Activated CD4-positive, alpha-beta T cell treated with anti-CD3 and anti-CD28 coated beads, Interleukin-2, amount 50 U/mL, for 4 hours (primary cell): ENCODE results near the gene KIF2C.
"Not testable (repeated sequence)": the region's sequence is repeated elsewhere in the genome, so short reads cannot be mapped to it uniquely, and the experiment has no call there.

Source experiments
- DNase-seq, 2 experiments: peaks; one replicate each; pipeline ENCODE4 v3.0.0-alpha.2; 2020

KIF2C gene

DNA sequence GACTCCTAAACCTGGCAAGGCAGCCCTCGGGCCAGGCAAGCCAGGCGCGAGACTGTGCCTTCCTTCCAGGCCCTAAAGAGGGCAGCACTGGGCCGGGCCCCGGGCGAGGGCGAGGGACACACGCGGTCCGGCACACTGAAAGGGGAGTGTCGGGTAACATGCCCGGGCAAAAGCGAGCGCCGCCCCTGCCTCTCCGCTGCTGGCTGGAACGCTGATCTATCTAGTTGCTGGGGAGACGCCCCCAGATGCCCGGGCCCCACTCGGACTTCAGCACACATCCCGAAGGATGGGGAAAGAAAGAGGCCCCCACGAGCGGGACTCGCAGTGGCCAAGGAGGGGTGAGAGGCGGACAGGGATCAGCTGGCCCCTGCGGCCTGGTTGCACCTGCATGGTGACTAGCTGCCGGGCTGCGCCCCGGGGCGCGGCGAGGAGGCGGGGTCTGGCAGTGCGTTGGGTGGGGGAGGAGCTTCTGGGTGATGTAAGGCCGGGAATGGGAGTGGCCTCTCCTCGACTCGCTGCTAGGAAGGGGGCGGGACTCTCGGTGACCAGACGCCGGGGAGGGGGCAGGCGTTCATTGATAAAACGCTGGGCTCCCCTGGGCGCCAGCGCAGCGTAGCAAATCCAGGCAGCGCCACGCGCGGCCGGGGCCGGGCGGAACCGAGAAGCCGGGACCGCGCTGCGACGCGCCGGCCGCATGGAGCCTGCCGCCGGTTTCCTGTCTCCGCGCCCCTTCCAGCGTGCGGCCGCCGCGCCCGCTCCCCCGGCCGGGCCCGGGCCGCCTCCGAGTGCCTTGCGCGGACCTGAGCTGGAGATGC, 60.3 kb downstream of the KIF2C start, which contains the start of gene PLK3:
Gene PLK3 (plus strand): TSS at position 608 of the 815 bp plus-strand sequence. CDS start 87 bp downstream, at position 695.
- peak; percentile 98 for DNase-seq

DNA sequence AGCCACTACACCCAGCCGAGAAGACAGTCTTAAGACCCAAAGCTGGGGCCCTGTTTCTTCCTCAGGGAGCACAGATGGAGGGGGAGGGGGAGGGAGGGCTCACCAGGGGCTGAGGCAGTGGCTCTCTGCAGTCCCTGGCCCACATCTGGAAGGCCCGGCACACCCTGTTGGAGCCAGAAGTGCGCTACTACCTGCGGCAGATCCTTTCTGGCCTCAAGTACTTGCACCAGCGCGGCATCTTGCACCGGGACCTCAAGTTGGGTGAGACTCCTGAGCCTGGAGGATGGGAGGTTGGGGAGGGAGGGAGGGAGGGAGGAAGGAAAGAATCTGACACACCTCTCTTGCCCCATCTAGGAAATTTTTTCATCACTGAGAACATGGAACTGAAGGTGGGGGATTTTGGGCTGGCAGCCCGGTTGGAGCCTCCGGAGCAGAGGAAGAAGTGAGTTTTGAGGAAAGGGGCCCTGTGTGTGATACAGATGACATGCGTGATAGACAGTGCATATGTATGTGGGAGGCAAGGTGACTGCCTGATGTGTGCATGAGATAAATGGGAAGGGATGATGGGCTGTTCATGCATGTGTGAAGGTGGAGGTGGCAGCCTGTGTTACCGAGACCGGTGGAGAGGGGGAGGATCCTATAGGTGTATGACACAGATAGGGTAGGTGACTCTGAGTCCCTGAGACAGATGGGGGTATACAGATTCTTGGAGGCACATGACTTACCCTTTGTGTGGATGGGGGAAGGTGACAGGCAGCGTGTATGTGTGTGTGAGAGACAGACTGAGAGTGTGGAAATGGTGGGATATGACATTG, 62.1 kb downstream of the KIF2C start:
- DNase-seq, result peak in 1 of 2 experiments; percentile 39

DNA sequence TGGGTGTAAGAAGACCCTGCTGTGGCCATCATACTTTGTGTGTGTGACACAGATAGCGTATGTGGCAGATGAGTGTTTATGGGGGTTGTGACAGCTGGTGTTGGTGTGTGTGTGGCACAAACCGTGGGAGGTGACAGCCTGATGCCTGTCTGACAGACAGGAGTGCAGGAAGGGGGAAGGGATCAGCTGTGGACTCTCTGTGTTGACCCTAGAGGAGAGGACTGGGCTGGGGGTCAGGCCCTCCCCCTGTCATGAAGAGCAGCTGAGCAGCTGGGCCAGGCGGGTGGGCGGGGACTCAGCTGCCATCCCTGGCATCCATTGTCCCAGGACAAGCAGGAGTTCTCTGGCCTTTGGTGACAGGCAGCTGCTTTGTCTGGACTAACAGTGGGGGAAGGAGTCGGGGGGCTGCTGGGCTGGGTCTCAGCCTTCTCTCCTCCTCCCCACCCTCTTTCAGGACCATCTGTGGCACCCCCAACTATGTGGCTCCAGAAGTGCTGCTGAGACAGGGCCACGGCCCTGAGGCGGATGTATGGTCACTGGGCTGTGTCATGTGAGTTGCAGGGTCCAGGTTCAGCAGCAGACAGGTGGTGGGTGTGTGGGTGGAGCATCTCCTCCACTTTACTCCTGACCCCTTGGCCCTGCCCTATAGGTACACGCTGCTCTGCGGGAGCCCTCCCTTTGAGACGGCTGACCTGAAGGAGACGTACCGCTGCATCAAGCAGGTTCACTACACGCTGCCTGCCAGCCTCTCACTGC, 62.8 kb downstream of the KIF2C start:
- DNase-seq, result no peak

DNA sequence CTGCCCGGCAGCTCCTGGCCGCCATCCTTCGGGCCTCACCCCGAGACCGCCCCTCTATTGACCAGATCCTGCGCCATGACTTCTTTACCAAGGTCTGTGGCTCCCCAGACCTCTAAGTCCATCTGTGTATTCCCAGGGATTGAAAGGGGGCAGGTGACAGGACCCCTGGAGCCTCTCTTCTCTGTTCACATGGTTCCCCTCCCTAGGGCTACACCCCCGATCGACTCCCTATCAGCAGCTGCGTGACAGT, 63.4 kb downstream of the KIF2C start:
- no peak for DNase-seq

DNA sequence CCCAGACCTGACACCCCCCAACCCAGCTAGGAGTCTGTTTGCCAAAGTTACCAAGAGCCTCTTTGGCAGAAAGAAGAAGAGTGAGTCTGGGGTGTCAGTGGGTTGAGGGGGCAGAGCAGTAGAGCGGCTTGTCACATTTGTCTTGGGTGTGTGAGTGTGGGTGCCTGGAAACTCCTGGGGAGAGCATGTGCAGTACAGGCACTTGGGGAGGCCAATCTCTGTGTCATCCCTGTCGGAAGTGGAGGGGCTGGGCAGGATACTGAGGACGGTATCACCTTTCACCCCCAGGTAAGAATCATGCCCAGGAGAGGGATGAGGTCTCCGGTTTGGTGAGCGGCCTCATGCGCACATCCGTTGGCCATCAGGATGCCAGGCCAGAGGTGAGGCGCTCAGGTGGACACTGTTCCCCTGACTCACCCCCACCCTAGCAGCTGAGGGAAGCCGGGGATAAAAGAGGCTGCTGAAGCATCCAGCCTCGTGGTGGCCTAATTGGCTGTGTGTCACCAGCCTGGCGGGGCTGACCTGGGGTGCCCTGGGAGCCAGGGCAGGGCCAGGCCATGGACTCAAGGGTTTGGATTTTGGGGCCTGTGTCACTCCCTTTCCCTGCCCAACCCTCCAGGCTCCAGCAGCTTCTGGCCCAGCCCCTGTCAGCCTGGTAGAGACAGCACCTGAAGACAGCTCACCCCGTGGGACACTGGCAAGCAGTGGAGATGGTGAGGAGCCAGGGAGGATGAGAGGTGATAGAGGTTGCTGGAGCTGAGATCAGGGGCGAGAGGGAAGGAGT, 63.9 kb downstream of the KIF2C start:
- no peak for DNase-seq

DNA sequence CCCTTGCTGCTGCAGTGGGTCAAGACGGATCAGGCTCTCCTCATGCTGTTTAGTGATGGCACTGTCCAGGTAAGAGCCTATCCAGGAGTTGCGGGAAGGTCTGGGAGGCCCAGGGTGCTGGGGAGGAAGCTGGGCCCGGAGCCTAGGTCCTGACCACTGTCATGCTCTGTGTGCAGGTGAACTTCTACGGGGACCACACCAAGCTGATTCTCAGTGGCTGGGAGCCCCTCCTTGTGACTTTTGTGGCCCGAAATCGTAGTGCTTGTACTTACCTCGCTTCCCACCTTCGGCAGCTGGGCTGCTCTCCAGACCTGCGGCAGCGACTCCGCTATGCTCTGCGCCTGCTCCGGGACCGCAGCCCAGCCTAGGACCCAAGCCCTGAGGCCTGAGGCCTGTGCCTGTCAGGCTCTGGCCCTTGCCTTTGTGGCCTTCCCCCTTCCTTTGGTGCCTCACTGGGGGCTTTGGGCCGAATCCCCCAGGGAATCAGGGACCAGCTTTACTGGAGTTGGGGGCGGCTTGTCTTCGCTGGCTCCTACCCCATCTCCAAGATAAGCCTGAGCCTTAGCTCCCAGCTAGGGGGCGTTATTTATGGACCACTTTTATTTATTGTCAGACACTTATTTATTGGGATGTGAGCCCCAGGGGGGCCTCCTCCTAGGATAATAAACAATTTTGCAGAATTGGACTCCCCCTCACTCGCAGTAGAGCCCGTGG, 65.8 kb downstream of the KIF2C start:
- no peak for DNase-seq

DNA sequence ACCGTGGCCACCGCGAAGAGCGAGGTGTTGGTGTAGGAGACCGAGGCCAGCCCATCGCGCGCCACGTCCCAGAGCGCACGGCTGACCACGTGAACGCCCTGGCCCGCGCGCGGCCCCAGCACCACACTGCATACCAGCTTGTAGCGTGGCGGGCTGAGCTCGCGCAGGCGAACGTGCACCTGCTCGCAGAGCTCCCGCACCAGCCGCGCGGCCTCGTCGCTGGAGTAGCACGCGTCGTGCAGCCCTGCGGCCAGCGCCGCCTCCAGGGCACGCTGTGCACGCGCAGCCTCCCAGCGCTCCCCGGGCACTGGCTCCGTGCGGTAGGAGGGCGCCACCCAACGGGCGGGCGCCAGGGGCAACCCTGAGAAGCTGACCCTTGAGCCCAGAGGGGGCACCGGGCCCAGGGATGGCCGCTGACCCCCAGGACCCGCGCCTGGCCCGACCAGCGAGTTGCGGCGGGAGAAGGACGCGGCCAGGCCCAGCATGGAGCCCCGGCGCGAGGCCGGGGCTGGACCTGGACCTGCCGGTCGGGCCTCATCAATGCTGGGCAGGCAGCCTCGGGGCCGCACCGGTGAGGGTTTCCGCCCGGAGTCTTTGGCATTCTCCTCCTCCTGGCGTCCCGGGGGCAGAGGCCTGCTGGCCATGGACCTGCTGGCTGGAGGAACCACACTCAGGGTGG, 66.5 kb downstream of the KIF2C start:
- DNase-seq, result no peak

DNA sequence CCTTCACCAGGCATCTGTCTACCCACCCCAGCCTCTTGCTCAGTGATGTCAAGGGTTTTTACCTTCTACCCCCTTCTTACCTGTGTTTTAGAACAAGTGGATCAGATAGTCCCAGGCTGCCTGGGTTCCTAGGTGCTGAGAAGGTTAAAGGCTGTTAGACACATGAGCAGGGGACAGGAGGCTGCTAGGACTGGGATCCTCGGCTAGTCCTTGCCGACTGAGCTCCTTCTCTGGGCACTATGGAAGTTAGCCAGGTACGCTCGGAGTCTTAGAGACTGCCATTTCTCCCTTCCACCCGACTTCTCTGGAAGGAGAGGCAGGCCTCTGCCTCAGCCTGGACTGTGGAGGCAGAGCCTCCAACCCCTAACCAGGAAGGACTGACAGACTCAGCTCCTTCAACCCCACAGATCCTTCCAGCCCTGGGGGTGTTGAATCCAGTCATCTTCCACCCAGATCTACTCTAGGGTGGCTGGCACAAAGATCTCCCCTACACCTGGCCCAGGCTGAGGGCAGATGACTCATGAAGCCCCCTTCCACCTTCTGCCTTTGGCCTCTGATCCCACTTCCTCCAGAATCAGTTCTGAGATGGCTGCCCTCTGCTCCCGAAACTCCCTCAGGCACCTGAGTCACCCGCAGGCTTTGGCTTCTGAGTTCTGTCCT, 67.2 kb downstream of the KIF2C start, which contains the start of gene DYNLT4:
Gene DYNLT4 (minus strand): TSS at position 648 of the 660 bp plus-strand sequence. CDS start 683 bp downstream, outside the sequence.
- no peak for DNase-seq

DNA sequence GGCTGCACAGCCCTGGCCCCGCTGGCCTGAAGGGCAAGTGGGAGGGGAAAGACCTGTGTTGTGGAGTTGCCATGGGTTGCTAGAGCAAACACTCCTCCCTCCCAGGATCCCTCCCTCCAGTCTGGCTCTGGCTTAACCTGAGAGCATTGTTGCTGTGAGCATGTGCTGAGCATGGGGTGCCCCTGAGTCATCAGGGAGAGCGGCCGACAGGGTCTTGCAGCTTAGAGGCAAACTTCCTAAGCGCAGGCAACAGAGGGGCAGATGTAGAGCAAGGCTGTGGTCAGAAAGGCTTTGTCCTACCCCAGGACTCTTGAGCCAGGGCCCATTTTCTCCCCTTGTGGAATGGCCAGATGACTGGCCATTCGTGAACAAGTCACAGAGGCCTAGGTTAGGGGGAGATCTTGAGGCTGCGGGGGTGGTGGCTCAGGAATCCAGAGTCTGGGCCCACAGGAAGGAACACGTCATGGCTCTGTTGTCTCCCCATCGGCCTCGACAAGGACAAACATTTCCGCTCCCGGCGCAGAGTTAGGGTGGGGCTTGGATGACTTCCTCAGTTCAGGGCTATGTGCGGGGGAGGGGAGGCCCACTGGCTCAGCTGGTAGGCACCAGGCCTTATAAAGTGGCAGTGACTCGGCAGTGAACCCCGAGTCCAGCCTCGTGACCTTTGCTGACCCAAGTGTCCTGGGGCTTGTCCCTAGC, 67.9 kb downstream of the KIF2C start:
- DNase-seq, result peak; percentile 87 to 88

DNA sequence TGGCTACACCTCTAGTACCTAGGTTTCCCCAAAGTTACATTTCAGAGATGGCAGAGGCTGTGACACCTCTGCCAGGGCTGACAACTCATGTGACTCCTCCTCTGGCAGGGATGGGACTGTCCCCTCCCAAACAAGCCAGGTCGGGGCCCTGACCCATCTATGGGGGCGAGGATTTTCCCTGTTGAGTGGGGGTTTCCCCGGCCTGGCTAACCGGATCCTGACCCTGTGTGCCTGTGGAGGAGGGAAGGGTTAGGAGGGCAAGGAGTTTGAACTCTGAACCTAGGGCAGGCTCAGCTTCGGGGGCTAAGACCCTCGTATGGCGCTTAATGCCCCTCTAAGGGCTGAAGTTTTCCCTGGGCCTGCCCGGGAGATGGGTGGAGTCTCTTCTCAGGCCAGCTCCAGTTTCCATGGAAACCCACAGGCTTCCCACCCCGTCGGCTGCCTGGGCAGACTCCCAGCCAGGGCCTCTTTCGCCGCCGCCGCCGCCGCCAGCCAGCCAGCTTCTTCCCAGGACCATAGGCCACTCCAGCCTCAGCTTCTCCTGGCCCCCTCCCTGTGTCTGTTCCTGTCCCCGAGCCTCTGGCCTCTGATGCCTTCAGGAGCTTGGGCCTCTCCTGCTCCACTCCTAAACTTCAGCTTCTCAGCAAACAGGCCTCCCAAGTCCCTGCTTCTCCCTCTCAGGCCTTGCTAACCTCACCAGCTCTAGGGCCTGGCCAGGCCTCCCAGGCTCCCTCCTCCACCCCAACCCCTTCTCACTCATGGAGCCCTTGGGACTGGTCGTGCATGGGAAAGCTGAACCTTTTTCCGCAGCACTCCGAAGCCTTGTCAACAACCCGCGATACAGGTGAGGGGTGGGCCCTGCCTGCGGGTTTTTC, 68.7 kb downstream of the KIF2C start, which contains the start of gene BTBD19:
Gene BTBD19 (plus strand): TSS at position 461 of the 875 bp plus-strand sequence. CDS start 298 bp downstream, at position 759.
- peak; percentile 72 for DNase-seq

DNA sequence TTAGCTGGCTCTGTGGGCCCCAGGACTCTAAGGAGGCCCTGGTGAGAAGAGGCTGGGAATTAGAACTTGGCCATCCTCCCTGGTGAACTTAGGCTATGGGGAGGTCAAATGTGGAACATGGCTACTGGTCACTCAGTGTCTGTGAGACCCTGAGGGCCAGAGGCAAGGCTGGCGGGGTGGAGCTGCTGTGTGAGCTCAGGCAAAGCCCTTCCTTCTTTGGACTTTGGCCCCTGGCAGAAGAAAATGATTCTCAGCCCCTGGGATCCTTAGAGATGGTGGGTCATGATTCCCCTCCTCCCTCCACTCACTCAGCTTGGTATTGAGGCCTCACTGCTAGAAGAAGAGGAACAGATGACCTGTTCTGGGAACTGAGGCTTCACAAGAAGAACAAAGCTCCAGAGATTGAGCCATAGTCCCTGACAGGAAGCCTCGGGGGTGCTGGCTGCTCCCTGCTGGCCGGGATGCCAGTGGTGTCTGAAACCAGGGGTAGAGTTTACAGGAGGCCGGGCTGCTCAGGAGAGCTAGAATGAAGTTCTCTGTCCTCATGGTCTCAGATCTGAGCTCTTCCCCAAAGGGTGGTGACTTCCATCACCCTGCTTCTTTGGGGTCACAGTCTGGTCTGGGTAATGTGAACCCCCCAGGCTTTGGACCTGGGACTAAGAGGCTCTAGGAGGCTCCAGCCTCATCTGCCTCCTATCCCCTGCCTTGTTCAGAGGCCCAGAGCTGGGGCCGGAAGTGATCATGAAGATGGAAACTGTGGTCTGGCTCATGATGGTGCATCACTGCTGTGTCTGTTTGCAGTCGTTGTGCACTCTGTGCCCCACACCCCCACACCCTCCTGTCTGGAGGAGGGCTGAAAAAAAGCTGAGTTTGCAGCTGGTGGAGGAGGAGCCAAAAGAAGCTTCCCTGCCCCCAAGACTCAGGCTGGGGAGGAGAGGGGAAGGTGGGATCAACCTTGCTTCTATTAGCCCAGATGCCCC, 69.6 kb downstream of the KIF2C start:
- peak; percentile 87 to 90 for DNase-seq

DNA sequence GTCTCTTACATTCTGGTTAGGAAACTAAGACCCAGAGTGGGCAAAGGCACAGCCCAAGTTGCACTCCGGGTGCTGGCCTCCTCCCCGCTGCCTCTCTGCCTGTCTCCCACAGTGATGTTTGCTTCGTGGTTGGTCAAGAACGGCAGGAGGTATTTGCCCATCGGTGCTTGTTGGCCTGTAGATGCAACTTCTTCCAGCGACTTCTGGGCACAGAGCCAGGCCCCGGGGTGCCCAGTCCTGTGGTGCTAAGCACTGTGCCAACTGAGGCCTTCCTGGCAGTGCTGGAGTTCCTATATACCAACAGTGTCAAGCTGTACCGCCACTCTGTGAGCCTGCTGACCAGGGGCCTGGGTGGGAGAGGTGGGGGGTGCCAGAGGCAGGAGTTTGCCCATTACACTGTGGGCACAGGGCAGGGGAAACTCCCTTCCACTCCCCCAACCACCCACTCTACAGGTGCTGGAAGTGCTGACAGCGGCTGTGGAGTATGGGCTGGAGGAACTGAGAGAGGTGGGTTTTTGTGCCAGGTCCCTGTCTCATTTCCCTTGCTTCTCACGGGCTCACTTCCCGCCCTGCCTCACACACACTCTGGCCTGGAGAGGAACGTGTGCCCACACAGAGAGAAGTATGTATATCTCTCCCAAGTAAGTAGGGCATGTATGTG, 70.6 kb downstream of the KIF2C start:
- DNase-seq, result peak in 1 of 2 experiments; percentile 35

DNA sequence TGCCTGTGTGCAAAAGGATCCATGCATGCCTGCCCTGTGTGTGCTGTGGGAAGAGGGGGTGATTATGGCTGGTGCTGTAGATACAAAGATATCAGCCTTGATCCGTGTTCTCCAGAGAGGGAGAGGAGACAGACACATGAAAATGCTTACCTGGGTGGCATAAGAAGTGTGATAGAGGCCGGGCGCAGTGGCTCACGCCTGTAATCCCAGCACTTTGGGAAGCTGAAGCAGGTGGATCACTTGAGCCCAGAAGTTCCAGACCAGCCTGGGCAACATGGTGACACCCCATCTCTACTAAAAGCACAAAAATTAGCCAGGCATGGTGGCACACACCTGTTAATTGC, 71.1 kb downstream of the KIF2C start:
- not testable (repeated sequence) for DNase-seq

DNA sequence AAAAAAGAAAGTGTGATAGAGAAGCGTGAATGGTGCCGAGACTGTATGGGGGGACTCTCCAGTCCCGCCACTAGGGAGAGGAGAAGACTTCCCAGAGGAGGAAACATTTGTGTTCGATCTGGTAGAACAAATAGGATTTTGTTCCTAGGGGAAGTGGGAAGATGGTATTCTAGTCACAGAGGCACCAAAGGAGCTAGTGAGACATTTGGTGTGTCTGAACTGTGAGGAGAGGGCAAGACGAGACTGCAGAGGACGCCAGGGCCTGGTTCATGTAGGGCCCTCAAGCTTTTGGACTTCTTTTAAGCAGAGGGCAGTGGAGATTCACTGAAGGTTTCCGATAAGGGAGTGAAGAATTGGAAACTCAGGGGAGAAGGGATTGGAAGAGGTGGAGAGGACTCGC, 71.6 kb downstream of the KIF2C start:
- DNase-seq, result no peak

DNA sequence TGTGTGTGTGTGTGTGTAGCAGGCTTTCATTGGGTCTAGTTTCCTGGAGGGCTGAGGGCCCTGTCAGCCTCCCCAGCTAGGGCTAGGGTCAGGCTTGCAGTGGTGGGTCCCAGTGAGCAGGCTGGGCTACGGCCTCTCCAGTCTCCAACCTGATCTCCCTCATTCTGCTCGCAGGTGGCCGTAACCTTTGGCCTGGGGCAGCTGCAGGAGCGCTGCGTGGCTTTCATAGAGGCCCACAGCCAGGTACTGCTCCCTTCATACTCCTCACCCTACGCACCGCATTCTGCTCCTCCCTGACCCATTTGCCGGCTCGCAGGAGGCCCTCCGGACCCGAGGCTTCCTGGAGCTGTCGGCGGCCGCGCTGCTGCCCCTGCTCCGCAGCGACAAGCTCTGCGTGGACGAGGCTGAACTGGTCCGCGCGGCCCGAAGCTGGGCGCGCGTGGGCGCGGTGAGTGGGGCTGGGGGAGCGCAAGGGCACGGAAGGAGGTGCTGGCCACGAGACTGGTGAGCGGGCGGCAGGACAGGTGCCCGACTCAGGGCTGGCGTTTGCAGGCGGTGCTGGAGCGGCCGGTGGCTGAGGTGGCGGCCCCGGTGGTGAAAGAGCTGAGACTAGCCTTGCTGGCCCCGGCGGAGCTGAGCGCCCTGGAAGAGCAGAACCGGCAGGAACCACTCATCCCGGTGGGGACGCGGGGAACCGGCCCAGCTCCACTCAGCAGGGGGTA, 73.3 kb downstream of the KIF2C start:
- DNase-seq, result no peak

DNA sequence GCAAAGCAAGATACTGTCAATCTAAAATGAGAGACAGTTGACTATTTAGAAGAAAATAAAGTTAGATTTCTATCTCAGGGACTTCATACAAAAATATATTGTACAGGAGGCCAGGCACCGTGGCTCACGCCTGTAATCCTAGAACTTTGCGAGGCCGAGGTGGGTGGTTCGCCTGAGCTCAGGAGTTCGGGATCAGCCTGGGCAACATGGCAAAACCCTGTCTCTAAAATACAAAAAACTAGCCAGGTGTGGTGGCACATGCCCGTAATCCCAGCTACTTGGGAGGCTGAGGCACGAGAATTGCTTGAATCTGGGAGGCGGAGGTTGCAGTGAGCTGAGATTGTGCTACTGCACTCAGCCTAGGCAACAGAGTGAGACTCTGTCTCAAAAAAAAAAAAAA, 76.3 kb downstream of the KIF2C start:
- not testable (repeated sequence) for DNase-seq
